Measurements from ENCODE around the gene HES4.
A peak's percentile ranks its signal among the peaks of the same experiment; 100 is the strongest.
"Not testable (repeated sequence)": the region's sequence is repeated elsewhere in the genome, so short reads cannot be mapped to it uniquely, and the experiment has no call there.

HES4 gene

DNA sequence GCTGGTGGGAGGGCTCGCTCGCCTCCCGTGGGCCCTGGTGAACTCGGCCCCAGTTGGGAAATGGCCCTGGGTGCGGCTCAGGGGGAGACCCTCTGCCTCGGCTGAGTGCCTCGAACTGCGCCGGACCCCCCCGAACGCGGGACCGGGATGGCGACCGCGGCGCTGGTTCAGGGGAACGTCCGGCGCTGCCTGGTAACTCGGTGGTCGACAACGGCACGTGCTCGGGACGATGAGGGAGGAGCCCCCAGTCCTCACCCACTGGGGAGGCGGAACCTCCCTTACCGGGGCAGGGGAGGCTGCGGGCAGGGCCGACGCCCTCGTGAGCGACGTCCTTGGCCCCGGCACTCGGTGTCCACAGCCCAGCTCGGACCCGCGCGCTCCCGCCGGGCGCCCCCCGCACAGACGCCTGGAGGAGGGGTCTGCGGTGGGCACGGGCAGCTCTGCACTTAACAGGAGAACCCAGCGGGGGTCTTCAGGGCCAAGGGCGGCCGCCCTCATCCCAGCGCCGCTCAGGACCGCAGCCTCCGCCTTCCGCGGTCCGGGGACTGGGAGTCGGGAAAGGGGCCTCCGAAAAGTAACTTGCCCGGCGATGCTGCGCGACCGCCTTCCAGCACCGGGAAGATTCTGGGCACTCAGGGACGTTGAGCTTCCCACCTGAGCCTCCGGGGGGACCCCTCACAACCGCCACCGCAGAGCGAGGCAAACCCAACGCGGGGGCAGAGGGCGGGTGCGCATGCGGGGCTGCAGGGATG lies 1.7 kb downstream of the HES4 start:
- DNase-seq (ENCODE audit: low read depth) = no peak

- no peak for DNase-seq (ENCODE audit: low read depth)
Measured at GRCh38 chr1:997713-997992, 2.2 kb downstream of the HES4 start.

DNA sequence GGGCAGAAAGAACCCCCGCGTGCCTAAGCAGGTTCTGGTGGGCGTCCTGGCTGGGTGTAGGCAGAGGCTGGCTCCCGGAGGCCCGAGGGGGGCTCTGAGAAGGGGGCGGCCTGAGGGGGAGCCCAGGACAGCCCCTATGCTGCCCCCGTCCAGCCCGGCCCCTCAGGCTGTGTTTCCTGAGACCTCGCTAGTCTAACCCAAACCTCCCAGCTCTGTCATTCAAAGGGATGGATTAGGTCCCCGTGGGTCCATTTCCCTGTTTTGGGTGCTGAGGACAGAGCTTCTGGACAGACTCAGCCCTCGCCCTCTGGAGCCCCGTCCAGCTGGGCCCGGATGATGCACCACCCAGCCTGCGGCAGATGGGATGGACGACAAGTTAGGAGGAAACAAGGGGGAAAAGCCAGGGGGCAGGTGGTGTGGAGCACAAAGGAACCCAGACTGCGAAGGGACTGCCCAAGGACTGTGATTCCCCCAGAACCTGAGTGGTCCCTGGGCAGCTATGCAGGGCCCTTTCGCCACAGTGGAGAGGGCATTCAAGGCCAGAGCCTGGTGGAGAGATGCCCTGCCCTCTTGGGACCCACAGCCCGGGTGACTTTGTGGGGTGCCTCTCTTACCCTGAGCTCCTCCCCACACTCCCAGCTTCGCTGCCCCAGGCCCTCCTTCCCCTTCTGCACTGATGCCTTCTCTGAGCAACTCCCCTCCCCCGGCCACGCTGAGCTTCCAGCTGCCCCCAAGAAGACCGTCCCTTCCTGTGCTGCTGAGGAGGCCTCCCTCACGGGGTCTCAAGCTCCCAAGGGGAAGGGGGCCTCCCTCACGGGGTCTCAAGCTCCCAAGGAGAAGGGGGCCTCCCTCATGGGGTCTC lies 2.8 kb downstream of the HES4 start:
- no peak for DNase-seq (ENCODE audit: low read depth)

DNA sequence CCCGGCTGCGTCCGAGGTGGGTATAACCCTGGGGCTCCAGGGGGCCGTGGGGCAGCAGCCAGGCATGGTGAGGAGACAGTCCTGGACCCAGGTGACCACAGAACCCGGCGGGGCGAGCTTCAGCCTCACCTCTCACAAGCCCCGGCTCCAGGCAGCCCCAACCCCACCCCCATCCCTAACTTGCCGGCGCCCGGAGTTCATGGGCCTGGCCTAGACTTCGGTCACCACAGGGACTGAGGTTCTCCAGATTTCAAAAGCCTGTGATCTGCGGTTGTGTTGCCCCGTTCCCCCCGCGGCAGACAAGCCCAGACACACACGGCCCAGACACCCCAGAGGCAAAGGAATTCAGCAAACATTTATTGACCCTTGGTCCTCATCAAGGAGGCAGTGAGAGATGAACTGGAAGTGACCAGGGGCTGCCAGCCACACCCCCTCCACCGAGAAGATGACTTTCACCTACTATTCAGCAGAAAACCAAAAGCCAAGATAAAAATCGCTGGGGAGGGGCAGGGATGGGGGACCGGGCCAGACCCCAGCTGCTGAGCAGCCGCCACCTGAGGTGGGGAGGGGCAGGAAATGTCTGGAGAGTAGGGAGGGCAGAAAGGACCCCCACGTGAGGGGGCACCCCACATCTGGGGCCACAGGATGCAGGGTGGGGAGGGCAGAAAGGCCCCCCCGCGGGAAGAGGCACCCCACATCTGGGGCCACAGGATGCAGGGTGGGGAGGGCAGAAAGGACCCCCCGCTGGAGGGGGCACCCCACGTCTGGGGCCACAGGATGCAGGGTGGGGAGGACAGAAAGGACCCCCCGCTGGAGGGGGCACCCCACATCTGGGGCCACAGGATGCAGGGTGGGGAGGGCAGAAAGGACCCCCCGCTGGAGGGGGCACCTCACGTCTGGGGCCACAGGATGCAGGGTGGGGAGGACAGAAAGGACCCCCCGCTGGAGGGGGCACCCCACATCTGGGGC lies 3.9 kb downstream of the HES4 start:
- DNase-seq (ENCODE audit: low read depth) = no peak

- not testable (repeated sequence) for DNase-seq (ENCODE audit: low read depth)
Measured at GRCh38 chr1:994546-994945, 5.4 kb downstream of the HES4 start.

DNA sequence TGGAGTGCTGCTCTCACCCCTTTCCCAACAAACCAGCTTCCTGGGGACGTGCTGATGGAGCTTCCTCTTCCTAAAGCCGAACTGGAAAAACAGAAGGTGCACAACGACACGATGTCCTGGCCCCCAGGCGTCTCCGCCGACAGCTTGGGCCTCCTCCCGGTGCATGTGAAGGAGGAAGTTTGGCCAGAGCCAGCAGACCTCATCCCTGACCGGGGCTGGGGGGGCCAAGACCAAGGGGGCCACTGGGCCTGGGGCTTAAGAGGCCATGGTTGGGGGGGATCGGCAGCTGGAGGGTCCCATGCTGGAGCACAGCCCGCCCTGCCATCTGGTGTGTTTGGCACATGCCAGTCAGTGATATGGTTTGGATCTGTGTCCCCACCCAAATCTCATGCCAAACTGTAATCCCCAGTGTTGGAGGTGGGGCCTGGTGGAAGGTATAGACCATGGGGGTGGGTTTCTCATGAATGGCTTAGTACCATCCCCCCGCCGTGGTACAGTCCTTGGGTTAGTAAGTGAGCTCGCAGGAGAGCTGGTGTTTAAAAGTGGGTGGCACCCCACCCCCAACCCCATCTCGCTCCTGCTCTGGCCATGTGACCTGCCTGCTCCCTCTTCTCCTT lies 6.4 kb downstream of the HES4 start:
- no peak for DNase-seq (ENCODE audit: low read depth)

GRCh38 chr1:992362-992761 lies 7.5 kb downstream of the HES4 start:
- no peak for DNase-seq (ENCODE audit: low read depth)

GRCh38 chr1:991895-992294 lies 8.0 kb downstream of the HES4 start:
- no peak for DNase-seq (ENCODE audit: low read depth)

- DNase-seq (ENCODE audit: low read depth) = not testable (repeated sequence)
Measured at GRCh38 chr1:991275-991674, 8.6 kb downstream of the HES4 start.

DNA sequence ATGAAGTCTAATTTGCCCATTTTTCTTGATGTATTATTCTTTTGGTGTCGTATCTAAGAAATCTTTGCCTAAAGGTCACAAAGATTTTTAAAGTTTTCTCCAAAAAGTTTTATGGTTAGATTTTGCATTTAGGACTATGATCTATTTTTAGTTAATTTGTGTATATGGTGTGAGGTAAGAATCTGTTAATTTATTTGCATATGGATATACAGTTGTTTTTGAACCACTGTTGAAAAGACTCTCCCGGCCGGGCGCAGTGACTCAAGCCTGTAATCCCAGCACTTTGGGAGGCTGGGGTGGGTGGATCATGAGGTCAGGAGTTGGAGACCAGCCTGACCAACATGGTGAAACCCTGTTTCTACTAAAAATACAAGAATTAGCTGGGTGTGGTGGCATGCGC lies 11.8 kb downstream of the HES4 start:
- not testable (repeated sequence) for DNase-seq (ENCODE audit: low read depth)

- no peak for DNase-seq (ENCODE audit: low read depth)
Measured at GRCh38 chr1:985126-985525, 14.8 kb downstream of the HES4 start.

GRCh38 chr1:984476-984814 lies 15.5 kb downstream of the HES4 start:
- no peak for DNase-seq (ENCODE audit: low read depth)

GRCh38 chr1:983798-984475 lies 16.0 kb downstream of the HES4 start:
- peak; percentile 51 for DNase-seq (ENCODE audit: low read depth)

DNA sequence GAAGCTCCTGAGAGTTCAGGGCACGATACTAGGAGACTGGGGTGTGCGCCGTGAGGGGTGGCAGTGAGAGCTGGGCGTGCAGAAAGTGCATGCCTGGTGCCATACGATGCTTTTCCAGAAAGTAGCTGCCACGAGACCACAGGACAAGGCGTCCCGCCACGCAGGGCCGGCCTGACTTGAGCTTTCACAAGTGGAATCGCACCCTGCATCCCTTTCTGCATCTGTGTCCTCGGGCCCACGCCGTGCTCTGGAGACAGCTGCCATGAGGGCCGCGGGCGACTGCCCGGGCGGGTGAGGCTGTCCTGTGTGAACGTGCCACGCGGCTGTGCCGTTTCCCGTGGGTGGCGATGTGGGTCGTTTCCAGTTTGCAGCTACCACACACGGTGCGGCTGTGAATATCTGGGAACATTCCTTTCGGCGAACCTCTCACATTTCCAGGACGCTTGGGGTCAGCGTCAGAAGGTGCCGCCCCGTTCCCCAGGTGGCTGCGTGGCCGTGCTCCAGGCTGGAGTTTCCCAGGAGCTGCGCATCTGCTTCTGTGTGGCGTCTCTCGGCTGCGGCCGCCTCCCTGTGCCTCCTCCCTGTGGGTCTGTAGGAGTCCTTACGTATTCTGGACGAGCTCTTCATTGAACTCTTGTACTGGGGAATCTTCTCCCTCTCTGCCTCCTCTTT lies 17.0 kb downstream of the HES4 start:
- DNase-seq (ENCODE audit: low read depth) = no peak

DNA sequence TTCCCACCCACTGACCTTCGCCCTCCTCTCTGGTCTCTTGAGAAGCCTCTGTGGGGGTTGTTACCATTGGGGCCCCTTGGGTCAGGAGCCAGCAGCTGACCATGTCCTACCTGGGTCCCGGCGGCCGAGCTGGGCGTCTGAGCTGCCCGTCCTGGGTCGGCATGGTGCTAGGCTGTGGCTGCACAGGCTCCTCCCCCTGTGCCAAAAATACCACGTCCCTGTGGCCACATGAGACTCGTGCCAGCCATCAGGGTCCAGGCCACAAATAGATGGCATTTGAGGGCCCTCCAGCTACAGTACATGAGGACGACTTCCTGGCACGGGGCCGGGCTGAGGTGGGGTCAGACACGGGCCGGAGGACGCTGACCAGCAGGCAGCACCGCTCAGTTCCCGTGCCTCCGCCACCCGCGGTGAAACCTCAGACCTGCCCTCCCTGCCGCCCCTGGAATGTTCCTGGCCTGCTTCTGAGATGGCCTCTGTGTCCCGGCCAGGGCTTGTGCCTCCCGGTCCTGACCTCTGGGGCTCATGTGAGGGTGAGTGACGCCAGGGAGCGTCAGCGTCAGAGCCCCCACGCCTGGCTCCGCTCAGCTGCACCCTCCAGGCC lies 17.8 kb downstream of the HES4 start, which contains the start of gene PERM1:
TSS of gene PERM1 (minus strand) at position 139 of the 604 bp plus-strand sequence. CDS start 1,064 bp downstream, outside the sequence.
- DNase-seq (ENCODE audit: low read depth) = no peak

- DNase-seq (ENCODE audit: low read depth) = no peak
Measured at GRCh38 chr1:981491-981954, 18.4 kb downstream of the HES4 start.

GRCh38 chr1:980602-981395 lies 19.1 kb downstream of the HES4 start:
- DNase-seq (ENCODE audit: low read depth) = no peak

DNA sequence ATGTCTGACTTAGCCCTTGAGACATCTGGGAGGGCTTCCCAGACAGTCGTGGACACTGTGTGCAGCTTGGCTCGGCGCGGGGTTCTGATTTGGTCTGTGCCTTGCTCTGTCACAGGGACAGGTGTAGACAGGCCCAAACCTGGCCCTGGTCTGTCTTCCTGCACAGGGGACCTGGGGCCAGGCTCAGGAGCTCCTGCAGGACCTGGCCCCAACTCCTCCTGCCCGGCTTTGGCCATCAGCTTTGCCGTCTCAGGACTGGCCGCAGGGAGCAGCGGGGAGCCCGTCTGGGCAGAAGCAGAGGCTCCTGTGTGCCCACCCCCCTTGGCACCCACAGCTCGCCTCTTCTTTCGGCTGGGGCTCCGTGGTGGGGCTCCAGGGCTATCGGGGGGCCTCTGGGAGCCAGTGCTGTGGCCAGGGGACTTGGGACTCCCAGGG lies 19.7 kb downstream of the HES4 start:
- no peak for DNase-seq (ENCODE audit: low read depth)

DNA sequence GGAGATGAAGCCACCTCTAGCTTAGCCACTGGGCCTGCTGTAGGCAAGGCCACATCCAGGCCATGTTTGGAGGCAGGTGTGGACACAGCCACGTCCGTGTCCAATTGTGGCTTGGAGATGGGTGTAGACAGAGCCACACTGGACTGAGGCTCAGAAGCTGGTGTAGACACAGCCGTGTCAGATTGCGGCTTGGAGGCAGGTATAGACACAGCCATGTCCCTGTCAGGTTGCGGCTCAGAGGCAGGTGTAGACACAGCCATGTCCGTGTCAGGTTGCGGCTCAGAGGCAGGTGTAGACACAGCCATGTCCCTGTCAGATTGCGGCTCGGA lies 20.2 kb downstream of the HES4 start:
- no peak for DNase-seq (ENCODE audit: low read depth)

All from stimulated activated CD8-positive, alpha-beta memory T cell treated with anti-CD3 and anti-CD28 coated beads, Interleukin-4, amount 100 ng/mL, for 24 hours (primary cell).